Neural progenitor cell (in vitro differentiated cells): Measurements from ENCODE around the gene PLXDC2.

Source experiments
- EZH2phosphoT487 ChIP-seq: fragments of 200-600 bp; sonication (generic); IDR thresholded peaks from 2 replicates; pipeline ENCODE4 v1.6.1; 2017; ENCODE audit warnings: antibody characterized with exemption
- TF ChIP-seq, protein P1 (sequence below): fragments of 200-600 bp; sonication (generic); IDR thresholded peaks from 2 replicates; pipeline ENCODE4 v1.5.1; 2017; ENCODE audit warnings: antibody characterized with exemption, mild to moderate bottlenecking

DNA sequence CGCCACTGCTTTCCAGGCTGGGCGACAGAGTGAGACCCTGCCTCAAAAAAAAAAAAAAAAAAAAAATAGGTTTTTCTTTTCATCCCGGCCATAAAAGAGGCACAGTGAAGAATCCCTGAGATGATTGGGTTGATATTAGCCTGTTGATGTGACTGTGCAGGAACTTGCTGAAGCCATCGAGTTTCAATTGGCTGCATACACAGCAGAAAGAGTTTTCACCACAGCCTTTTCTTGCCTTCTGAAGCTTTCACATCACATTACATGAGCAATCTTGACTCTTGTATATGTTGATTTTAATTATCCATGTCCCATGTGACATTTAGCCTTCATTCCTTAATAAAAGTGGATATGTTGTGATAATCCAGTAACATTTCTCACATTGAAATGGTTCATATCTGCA lies 14.9 kb upstream of the PLXDC2 start:
- TF ChIP-seq EZH2phosphoT487: no peak
- TF ChIP-seq, protein P1, sequence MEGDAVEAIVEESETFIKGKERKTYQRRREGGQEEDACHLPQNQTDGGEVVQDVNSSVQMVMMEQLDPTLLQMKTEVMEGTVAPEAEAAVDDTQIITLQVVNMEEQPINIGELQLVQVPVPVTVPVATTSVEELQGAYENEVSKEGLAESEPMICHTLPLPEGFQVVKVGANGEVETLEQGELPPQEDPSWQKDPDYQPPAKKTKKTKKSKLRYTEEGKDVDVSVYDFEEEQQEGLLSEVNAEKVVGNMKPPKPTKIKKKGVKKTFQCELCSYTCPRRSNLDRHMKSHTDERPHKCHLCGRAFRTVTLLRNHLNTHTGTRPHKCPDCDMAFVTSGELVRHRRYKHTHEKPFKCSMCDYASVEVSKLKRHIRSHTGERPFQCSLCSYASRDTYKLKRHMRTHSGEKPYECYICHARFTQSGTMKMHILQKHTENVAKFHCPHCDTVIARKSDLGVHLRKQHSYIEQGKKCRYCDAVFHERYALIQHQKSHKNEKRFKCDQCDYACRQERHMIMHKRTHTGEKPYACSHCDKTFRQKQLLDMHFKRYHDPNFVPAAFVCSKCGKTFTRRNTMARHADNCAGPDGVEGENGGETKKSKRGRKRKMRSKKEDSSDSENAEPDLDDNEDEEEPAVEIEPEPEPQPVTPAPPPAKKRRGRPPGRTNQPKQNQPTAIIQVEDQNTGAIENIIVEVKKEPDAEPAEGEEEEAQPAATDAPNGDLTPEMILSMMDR: no peak
